C4-2B (cell line): ENCODE data around the gene MAP6.

Experiments used
- CTCF ChIP-seq: fragments of 450-650 bp; conservative IDR thresholded peaks from 2 replicates; pipeline ENCODE4 v1.5.1; 2017; ENCODE audit warnings: mild to moderate bottlenecking
- ZFX ChIP-seq: fragments of 450-650 bp; IDR thresholded peaks from 2 replicates; pipeline ENCODE4 v1.6.1; 2017

GRCh38 chr11:75642402-75643113, 26.3 kb downstream of the MAP6 start:
- TF ChIP-seq CTCF (no peak), ZFX (no peak)
